MM.1S (cell line): ENCODE measurements around the gene KIAA1217.

Source experiments
- CTCF ChIP-seq: fragments of 300-600 bp; sonication (generic); IDR thresholded peaks from 2 replicates; pipeline ENCODE4 v1.5.1; 2016; ENCODE audit warnings: antibody characterized with exemption, low read length, mixed read lengths
- EZH2phosphoT487 ChIP-seq: fragments of 300-600 bp; sonication (generic); IDR thresholded peaks from 2 replicates; pipeline ENCODE4 v1.6.1; 2018; ENCODE audit warnings: antibody characterized with exemption, low read length

GRCh38 chr10:24579448-24579847 is 370.5 kb downstream of the KIAA1217 start:
- TF ChIP-seq CTCF (no peak), EZH2phosphoT487 (no peak)
